Fibroblast of pulmonary artery (primary cell): Measurements from ENCODE around the gene ASCL1.

ENCODE experiments used
- DNase-seq: peaks from one replicate; pipeline ENCODE4 v3.0.0-alpha.2; 2010; ENCODE audit warnings: low read depth
- H3K4me3 ChIP-seq: replicated peaks from 2 replicates; pipeline ENCODE4 v1.5.1; 2011; ENCODE audit warnings: low read depth, mild to moderate bottlenecking, control low read depth, low read length, moderate library complexity
- CTCF ChIP-seq: IDR thresholded peaks from 2 replicates; pipeline ENCODE4 v1.5.1; 2011; ENCODE audit warnings: mild to moderate bottlenecking, control low read depth, low read length, inconsistent platforms; ENCODE audit errors: missing control alignments

The ASCL1 gene

GRCh38 chr12:102962532-102962931 lies 5.1 kb downstream of the ASCL1 start:
- TF ChIP-seq CTCF, result no peak
- DNase-seq, result no peak
- H3K4me3 ChIP-seq, result no peak overlapping the region

GRCh38 chr12:102962986-102963385 lies 5.5 kb downstream of the ASCL1 start:
- no peak overlapping the region for H3K4me3 ChIP-seq
- TF ChIP-seq CTCF, result no peak
- no peak for DNase-seq

- DNase-seq, result no peak
- no peak overlapping the region for H3K4me3 ChIP-seq
- TF ChIP-seq CTCF, result no peak
These were observed 6.3 kb downstream of the ASCL1 start for GRCh38 chr12:102963796-102964195.

GRCh38 chr12:102964872-102965271 lies 7.4 kb downstream of the ASCL1 start:
- TF ChIP-seq CTCF, result no peak
- H3K4me3 ChIP-seq, result no peak overlapping the region
- DNase-seq, result no peak

GRCh38 chr12:102965281-102966155 lies 8.0 kb downstream of the ASCL1 start:
- H3K4me3 ChIP-seq, result no peak overlapping the region
- no peak for DNase-seq
- TF ChIP-seq CTCF, result no peak

GRCh38 chr12:102966200-102966863 lies 8.9 kb downstream of the ASCL1 start:
- H3K4me3 ChIP-seq, result no peak overlapping the region
- no peak for DNase-seq
- TF ChIP-seq CTCF, result no peak
